Cerebellar nuclear complex (tissue), 1 donor: ENCODE measurements around the gene PREX1.
"Not testable (repeated sequence)": the region's sequence is repeated elsewhere in the genome, so short reads cannot be mapped to it uniquely, and the experiment has no call there.

Experiments used
- DNase-seq, 2 experiments: peaks; one replicate each; lab custom pipeline; 2025; lab: John Stamatoyannopoulos, UW

The PREX1 gene

DNA sequence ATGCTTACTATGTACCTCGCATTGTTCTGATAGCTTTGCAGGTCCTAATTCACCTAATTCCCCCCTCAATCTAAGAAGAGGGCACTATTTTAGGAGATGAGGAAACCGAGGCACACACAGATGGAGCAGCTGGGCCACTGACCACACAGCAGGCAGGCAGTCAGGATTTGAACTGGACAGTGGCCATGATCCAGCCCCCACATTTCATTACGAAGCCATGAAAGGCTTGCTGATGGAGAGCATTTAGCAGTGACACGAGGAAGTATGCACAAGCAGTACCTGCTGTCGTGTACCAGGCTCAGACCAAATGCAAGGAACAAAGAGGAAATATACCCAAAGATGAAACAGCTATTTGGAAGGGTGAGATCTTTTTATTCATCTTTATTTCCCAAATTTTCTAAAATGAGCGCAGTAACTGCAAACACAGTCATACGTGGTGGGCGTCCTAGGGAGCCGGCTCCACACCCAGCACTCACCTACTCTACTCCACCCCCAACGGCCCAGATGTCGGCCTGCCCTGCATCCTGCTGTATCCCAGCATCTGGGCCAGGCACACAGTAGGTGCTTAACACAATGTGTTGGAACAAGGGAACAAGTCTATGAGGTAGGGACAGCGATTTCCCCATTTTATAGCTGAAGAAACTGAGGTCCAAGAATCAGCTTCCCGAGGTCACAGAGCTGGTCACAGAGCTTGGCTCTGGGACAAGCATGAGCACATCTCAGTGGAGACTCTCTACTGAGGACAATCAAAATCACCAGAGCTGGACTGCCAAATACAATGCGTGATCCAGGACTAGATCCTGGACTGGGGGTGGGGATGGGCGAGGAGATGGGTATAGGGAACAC, 15.0 kb downstream of the PREX1 start:
- no peak for DNase-seq

DNA sequence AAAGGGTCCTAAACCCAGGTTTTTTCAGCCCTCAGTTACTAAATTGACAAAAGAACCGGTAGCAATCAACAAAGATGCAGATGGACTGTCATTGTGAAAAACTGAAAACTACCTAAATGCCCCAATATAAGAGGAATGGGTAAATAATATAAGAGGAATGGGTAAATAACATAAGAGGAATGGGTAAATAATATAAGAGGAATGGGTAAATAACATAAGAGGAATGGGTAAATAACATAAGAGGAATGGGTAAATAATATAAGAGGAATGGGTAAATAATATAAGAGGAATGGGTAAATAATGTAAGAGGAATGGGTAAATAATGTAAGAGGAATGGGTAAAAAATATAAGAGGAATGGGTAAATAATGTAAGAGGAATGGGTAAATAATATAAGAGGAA, 15.7 kb downstream of the PREX1 start:
- DNase-seq: not testable (repeated sequence)

DNA sequence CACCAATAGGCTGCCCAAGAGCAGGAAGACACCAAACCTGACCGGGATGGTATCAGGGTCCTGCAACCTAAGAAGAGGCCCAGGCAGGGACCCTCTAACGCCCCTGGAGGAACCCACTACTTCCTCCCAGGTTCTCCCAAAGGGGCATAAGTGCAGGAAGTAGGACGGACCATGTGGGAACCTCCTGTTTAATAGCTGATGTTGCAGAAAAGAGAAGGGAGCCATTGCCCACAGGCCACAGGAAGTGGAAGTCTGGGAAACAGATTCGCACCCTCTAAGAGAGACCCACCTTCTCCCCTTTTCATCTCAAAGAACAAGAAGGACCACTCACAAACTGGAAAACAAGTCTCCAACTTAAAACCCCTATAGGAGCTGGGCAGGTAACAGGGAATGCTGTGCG, 18.1 kb downstream of the PREX1 start:
- DNase-seq: no peak

DNA sequence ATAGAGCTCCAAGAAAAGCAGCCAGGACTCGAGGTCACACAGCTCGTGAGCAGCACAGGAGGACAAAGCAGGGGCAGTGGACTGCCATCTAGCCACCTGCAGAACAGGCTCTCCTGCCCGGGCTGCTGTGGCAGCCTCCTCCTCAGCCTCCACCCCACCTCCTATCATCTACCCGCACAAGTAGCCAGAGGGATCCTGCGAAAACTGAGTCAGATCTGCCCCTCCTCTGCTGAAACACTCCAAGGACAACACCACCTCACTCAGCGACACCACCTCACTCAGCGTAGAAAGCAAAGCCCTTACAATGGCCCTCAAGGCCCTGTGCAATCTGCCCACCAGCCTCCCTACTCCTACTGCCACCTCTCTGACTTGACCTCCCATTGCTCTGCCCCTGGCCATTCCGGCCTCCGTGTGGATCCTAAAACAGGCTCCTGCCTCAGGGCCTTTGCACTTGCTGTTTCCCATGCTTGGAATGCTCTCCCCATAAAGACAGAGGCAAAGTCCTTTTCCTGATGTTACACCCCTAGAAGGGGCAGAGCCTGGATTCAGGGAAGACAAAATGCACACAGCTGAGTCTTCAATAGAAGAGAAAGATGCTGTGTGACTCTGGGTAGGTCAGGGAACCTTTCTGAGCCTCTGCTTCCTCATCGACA, 19.3 kb downstream of the PREX1 start:
- no peak for DNase-seq

DNA sequence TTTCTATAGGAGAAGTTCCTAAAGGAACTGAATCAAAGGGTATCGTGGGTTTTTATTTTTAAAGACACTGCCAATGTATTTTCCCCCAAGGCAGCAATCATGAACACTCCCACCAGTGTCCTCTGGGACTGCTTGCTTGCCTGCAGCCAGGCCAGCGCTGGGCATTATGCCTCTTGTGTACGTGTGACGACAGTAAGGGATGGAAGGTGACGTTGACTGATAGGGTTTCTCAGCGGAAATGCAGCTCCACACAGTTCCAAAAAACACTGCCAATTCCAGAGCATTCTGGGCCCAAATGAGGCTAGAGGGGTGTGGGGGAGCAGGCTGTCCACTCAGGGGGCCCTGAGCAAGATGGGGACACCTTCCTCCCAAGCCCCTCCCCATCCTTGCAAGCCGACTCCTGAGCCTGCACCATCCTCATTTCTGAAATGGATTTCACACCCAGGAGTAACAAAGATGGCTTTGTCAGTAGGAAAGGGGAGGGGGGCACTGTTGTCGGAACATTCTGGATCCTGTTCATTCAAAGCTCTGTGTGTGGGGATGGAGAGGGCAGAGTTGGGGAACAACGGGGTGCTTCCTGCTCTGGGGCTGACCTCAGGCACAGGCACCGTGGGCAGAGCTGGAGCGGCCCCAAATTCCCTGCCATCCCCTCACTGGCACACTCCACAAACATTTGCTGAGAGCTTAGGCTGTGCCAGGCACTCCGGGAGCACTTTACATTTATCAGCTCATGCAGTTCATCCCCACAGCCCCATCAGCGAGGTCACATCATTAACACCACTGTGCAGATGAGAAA, 20.0 kb downstream of the PREX1 start:
- DNase-seq: no peak

DNA sequence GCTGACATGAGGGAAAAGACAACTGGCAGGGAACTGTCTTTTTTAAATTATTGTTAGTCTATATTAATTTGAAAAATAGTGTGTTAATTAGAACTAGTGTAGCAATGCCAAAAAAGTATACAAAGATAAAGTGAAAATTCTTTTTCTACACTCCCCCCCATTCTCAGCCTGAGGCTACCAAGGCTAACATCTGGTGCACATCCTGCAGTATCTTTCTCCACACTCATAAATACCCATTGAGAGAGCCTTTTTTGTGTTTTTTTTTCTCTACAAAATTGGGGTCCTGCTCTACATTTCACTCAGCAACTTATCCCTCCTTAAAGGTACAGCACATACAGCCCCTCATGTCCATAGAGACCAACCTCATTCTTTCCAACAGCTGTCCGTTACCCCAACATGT, 20.7 kb downstream of the PREX1 start:
- DNase-seq: no peak

DNA sequence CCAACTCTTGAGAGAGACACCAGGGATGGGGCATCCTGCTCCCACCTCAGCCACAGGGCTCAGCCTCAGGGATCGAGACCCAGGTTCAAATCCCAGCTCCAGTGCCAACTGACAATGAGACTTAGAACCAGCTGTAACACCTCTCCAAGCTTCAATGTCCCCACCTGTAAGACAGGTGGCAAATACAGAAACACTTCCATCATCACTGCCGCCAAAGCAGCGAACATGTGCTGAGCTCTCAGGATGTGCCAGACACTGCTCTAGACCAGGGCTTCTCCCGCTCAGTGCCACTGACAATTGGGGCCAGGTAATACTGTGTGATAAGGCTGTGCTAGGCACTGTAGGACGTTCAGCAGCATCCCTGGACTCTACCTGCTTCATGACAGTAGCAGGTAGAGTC, 22.1 kb downstream of the PREX1 start:
- DNase-seq: no peak

DNA sequence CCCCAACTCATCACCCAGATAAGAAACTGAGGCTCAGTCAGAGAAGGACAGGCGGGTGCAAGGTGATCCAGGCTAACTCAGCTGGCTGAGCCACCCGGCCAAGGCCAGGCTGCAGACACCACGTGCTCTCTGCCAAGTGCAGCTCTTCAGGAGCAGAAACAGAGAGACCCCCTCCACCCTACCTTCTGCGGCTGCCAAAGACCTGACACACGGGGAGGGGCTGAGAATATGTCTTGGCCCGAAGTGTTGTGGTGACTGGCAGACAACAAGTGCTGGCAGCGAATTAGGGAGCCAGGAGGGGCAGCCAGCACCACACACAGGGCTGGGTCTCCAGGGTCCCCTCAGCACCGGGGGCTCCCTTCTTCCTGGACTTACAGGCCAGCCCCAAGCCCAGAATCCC, 22.5 kb downstream of the PREX1 start:
- DNase-seq: no peak

DNA sequence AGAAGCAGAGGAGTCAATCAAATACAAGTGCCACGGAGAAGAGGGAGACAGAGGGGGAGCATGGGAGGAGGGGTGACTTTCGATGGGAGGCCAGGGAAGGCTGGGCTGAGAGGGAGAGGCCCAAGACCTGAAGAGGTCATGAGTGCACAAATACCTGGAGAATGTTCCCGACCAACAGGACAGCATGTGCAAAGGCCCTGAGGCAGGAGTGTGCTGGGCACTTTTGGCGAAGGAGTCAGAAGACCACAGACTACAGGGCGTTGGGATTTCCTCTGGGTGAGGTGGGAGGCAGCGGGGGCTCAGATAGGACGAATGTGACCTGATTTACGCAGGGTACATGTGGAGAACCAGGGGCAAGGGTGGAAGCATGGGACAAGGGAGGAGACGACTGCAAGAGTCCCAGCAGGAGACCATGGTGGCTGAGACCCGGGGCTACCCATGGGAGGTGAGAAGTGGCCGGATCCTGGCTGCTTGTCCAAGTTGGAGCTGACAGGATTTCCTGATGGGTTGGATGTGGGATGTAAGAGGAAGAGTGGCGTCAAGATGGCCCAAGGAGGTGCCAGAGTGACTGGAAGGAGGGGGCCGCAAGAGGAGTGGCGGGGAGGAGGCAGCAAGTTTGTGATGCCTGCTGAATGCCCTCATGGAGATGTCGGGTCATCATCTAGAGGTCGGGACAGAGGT, 23.4 kb downstream of the PREX1 start:
- DNase-seq: no peak

DNA sequence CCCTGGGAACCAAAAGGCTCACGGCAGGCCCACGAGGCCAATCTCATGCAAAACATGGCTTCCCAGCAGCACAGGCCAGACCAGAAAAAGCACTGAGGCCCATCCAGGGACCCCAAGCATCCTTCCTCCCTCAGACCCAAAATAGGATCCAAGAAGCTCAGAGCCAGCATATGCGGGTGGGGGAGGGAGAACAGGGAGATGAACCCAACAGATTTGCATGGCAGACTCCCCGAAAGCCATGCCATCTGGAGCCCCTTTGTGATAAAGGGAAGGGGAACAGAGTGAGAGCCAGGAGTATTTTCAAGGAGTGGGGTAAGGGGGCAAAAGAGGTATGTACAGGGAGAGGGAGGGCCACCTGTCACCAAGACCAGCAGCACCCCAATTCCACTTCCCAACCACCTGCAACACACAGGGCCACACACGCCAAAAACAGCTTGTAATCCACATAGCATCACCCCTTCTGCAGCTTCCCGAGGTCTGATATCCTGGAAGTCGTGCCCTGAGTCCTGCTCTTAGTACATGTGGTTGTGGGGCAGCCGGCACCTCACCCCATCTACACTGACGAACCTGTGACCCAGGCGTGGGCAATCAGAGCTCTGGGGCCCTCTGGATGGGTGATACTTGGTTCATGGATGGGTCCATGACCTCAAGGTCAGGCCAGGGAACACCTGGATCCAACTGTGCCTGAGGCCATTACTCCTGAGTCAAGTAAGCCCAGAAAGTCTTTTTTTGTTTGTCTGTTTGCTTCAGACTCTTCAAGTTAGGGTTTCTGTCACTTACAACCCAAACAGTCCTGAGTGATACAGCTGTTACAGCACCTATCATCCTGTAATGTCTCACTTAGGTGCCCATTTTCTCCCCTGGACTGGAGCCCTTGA, 24.4 kb downstream of the PREX1 start:
- DNase-seq: no peak

DNA sequence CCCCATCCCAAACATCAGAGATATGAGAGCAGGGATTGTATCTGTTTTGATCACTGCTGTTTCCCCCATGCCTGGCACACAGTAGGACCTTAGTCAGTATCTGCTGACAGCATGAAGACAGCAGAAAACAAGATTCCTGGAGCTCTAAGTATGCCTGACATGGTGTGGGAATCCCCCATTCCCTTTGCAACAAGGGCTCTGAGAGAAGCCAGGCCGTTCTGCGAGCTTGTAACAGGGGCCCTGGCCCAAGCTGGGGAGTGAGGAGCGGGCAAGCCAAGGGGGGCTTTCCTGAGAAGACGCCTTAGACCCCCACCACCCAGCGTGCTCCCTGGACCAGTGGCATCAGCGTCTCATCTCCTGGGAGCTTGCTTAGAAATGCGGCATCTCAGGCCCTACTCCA, 25.2 kb downstream of the PREX1 start:
- DNase-seq: no peak

DNA sequence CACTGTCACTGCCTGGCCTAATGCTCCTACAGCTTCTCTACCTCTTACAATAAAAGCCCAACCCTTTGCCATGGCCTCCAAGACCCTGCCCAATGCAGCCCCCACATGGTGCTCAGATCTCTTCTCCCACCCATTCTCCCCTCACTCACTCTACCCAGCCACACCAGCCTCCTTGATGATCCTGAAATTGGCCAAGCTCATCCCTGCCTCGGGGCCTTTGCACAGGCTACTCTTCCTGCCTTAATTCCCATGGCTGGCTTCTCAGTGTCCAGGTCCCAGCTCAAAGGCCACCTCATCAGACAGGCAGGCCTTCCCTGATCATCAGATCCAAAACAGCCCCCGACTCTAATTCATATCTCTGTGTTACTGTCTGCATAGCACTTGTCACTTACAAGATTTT, 25.6 kb downstream of the PREX1 start:
- no peak for DNase-seq

DNA sequence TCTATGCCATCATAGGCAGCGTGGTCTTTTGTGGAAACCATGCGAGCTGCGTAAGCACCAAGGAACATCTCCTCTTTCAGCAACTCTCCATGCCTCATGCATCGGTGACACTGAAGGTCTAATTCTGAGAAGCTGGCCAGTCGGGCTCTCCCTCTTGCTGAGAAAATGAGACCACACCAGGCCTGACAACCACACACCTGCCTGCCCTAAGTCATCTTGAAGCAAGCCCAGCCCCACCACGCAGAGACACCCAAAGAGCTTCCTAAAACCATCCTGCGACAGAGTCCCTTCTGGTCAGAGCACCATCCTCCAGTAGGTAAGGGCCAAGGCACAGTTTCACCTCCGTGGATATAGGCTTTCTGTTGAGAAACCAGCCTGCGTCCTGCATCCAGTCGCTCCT, 26.6 kb downstream of the PREX1 start:
- no peak for DNase-seq

DNA sequence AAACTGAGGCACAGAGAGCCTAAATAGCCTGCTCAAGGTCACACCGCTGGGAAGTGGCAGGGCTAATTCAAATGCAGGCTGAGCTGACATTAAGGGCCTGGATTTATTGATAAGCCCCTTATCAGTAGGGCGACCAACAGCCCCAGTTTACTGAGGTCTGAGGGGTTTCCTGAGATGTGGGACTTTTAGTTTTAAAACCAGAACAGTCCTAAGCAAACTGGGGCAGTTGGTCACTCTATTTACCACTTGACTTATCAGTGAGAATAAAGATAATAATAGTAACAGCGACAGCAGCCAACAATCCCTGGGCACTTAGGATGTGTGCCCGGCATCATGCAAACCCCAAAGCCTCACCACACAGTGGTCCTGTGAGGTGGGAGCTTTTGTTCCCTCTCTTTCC, 27.6 kb downstream of the PREX1 start:
- no peak for DNase-seq

DNA sequence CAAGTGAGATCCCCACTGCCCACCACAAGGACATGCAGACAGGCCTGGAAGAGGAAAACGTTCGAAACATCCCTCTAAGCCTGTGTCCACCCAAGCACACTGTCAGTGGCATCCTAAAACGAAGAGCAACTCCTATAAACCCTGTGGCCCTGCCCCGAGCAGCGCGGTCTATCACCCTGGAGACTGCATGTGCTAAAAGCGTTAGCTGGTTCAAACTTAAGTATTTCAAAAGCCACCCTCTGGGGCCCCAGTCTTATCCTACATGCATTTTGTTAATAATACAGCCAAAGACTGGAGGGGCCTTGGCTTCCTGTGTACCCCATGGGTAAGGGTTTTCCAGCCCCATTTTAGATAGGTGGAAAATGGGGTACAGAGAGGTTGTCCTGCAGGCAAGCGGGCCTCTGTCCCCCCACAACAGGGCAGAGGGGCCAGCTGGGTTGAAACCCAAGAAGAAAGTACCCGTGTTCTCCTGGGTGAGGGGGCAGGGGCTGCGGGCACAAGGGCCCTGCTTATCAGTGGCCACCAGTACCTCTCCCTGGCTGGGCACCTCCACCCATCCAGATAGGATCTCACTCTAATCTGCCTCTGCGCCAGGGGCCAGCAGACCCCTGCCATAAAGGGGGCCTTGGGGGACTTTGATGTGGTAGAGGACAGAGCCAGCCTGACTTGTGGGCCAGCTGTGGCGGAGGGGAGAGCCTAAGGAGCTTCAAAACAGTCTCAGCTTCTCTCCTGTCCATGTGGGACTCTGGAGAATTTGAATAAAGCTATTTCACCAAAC, 28.3 kb downstream of the PREX1 start:
- no peak for DNase-seq

DNA sequence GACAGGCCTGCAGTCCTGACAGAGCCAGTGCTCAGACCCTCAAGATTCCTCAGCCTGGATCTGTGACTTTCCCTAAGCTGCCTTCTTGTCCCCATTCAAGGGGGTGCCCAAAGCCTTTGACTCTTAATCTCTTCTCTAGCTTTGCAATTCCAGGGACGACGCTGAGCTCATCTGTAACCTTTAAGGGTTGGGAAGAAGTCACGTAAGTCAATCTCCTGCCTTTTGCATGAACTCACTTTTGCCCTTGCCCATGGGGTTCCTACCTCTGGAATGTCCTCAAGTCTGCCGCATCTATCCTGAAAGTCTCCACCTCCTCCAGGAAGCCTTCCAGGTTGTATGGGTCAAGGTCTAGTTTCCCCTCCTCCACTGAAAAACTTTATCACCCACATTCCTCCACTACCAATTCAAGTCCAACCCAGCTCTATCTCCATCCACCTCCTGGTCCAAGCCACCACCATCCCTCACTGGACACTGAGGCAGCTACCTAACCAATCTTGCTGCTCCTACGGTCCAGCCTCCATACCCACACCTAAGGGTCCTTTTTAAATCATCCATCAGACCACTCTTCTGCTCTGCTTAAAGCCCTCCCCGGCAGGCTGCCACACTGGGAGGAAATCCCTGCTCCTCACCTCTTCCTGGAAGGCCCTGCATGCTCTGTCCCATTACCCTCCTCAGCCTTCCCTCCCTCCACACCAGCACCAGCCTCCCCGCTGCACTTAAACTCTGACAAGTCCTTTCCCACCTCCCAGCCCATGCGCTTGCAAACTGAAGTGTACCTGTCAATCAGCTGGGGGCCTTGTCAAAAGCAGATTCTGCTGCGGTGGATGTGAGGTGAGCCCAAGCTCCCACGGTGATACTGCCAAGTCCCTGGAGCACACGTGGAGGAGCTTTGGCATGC, 29.7 kb downstream of the PREX1 start:
- no peak for DNase-seq

DNA sequence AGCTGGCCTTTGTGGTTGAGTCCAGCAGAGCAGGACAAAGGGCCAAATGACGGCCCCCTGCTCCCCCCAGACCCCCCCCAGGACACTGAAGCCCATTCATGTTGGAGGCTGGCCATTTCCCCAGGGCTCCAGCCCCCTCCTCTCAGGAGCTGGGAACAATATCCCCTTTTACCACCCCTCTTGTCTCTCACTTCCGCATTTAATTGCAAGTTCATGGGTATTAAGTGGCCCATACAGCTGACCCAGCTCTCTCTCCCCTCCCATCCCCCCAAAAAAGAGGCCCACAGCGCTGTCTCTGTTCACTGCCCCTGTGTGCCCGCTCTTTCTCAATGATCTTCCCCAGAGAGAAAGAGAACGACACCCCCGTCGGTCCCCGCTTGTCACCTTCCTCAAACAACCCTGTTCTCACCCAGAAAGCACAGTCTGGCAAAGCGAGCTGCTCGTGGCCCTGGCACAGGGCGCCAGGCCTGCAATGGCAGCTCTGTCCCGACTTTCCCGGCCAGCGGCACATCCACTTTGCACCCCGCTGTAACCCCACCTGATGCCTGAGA, 30.4 kb downstream of the PREX1 start:
- DNase-seq: no peak

DNA sequence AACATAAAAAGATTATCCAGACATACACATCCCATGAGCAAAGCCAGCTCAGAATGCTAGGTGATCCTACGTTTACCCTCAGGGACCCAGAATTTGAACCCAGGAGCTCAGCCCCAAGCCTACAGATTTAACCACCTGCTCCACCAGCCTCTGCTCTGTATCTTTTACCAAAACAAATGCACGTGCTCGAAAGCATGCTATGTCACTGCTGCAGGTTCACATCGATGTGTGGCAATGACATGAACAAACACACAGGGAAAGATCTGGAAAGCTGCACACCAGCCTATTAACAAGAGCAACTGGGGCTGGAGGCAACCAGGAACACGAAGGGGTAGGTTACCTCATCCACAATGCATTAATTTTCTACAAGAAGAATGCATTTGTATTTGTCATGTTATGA, 32.1 kb downstream of the PREX1 start:
- DNase-seq: no peak

DNA sequence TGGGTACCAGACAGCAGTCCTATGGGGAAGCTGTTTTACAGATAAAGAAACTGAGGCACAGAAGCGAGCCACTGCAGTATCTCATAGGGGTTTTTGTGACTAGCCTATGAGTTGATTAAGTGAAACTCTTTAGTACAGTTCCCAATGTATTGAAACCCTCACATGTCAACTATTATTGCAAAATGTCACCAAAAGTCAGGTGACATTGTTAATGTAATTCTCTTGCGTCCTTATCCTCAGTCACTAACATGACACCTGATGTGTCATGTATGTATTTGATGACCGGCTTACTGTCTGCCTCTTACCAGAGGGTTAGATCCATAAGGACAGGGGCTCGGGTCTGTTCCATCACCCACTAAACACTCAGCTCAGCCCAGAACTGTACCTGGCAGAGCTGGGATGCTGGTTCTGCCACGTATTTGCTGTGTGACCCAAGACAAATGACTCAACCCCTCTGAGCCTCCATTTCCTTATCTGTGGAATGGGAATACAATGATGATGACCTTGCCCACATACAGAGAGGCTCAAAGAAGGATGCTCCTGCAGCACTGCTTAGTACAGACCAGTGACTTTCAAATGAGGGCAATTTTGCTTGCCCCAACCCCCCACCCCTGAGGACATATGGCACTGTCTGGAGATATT, 32.9 kb downstream of the PREX1 start:
- DNase-seq: no peak
